ENCODE measurements around the gene FBXO31. TPM values are rescaled to one million over a fixed set of nuclear protein-coding genes. Genes with fewer than 3 reads are reported as not detected.

The FBXO31 gene
- polyA plus RNA-seq, 6 donors from 2014 or later, result 7.5 to 23.9 (median 15.1) TPM

- no peaks in the 10 kb centered on the region for H3K9me3 Mint-ChIP-seq
- no peak for ATAC-seq (ENCODE audit: low read depth in 2 of 2)
- no peaks in the 10 kb centered on the region for H3K4me1 Mint-ChIP-seq
- no peak for DNase-seq
- no peaks in the 10 kb centered on the region for H3K27me3 Mint-ChIP-seq
- no peaks in the 10 kb centered on the region for H3K36me3 Mint-ChIP-seq
- H3K4me3 Mint-ChIP-seq, result no peak overlapping the region
- no peak overlapping the region for H3K27ac Mint-ChIP-seq
Observed at GRCh38 chr16:87418216-87418615, 34.6 kb upstream of the FBXO31 start.

GRCh38 chr16:87417528-87417910, 33.9 kb upstream of the FBXO31 start:
- Mint-ChIP-seq H3K27me3 (no peaks in the 10 kb centered on the region), H3K36me3 (no peaks in the 10 kb centered on the region), H3K4me1 (no peaks in the 10 kb centered on the region), H3K27ac (no peak overlapping the region), H3K9me3 (no peaks in the 10 kb centered on the region), H3K4me3 (no peak overlapping the region)
- ATAC-seq (ENCODE audit: low read depth in 2 of 2) (no peak), DNase-seq (no peak)

GRCh38 chr16:87416826-87417527, 33.4 kb upstream of the FBXO31 start:
- ATAC-seq (ENCODE audit: low read depth in 2 of 2) (no peak), DNase-seq (no peak)
- H3K4me1 Mint-ChIP-seq, result no peaks in the 10 kb centered on the region
- no peak overlapping the region for H3K27ac Mint-ChIP-seq
- no peak overlapping the region for H3K4me3 Mint-ChIP-seq
- no peaks in the 10 kb centered on the region for H3K9me3 Mint-ChIP-seq
- no peaks in the 10 kb centered on the region for H3K27me3 Mint-ChIP-seq
- H3K36me3 Mint-ChIP-seq, result no peaks in the 10 kb centered on the region

GRCh38 chr16:87415441-87415840, 31.9 kb upstream of the FBXO31 start:
- H3K36me3 Mint-ChIP-seq, result no peaks in the 10 kb centered on the region
- ATAC-seq (ENCODE audit: low read depth in 2 of 2), result no peak
- DNase-seq, result no peak
- H3K4me3 Mint-ChIP-seq, result no peak overlapping the region
- H3K9me3 Mint-ChIP-seq, result no peaks in the 10 kb centered on the region
- no peaks in the 10 kb centered on the region for H3K4me1 Mint-ChIP-seq
- H3K27me3 Mint-ChIP-seq, result no peaks in the 10 kb centered on the region
- no peak overlapping the region for H3K27ac Mint-ChIP-seq

GRCh38 chr16:87414251-87414680, 30.7 kb upstream of the FBXO31 start:
- ATAC-seq (ENCODE audit: low read depth in 2 of 2) (no peak), DNase-seq (no peak)
- H3K4me3 Mint-ChIP-seq, result no peak overlapping the region
- H3K27ac Mint-ChIP-seq, result no peak overlapping the region
- no peaks in the 10 kb centered on the region for H3K27me3 Mint-ChIP-seq
- H3K9me3 Mint-ChIP-seq, result no peaks in the 10 kb centered on the region
- no peaks in the 10 kb centered on the region for H3K36me3 Mint-ChIP-seq
- no peaks in the 10 kb centered on the region for H3K4me1 Mint-ChIP-seq

- no peaks in the 10 kb centered on the region for H3K36me3 Mint-ChIP-seq
- no peak overlapping the region for H3K4me3 Mint-ChIP-seq
- H3K27ac Mint-ChIP-seq, result no peak overlapping the region
- H3K4me1 Mint-ChIP-seq, result no peaks in the 10 kb centered on the region
- H3K27me3 Mint-ChIP-seq, result no peaks in the 10 kb centered on the region
- DNase-seq (no peak), ATAC-seq (ENCODE audit: low read depth in 2 of 2) (no peak)
- H3K9me3 Mint-ChIP-seq, result no peaks in the 10 kb centered on the region
Observed at GRCh38 chr16:87412996-87413421, 29.4 kb upstream of the FBXO31 start.

- no peaks in the 10 kb centered on the region for H3K4me1 Mint-ChIP-seq
- no peak for ATAC-seq (ENCODE audit: low read depth in 2 of 2)
- no peaks in the 10 kb centered on the region for H3K27me3 Mint-ChIP-seq
- H3K27ac Mint-ChIP-seq, result no peak overlapping the region
- H3K36me3 Mint-ChIP-seq, result no peaks in the 10 kb centered on the region
- no peak overlapping the region for H3K4me3 Mint-ChIP-seq
- H3K9me3 Mint-ChIP-seq, result no peaks in the 10 kb centered on the region
- DNase-seq, result no peak
Observed at GRCh38 chr16:87412371-87412995, 28.9 kb upstream of the FBXO31 start.

- no peak overlapping the region for H3K27ac Mint-ChIP-seq
- no peak overlapping the region for H3K4me3 Mint-ChIP-seq
- DNase-seq, result no peak
- H3K36me3 Mint-ChIP-seq, result peaks cover 0 to 2% of the 10 kb centered on the region in 2 donors
- H3K4me1 Mint-ChIP-seq, result no peaks in the 10 kb centered on the region
- no peak for ATAC-seq (ENCODE audit: low read depth in 2 of 2)
- H3K9me3 Mint-ChIP-seq, result no peaks in the 10 kb centered on the region
- no peaks in the 10 kb centered on the region for H3K27me3 Mint-ChIP-seq
Observed at GRCh38 chr16:87411375-87412271, 28.0 kb upstream of the FBXO31 start.

- ATAC-seq (ENCODE audit: low read depth in 2 of 2) (no peak), DNase-seq (no peak)
- Mint-ChIP-seq H3K27ac (no peak overlapping the region), H3K36me3 (peaks cover 0 to 3% of the 10 kb centered on the region in 2 donors), H3K4me1 (no peaks in the 10 kb centered on the region), H3K4me3 (no peak overlapping the region), H3K27me3 (no peaks in the 10 kb centered on the region), H3K9me3 (no peaks in the 10 kb centered on the region)
Observed at GRCh38 chr16:87410968-87411367, 27.4 kb upstream of the FBXO31 start.

- ATAC-seq (ENCODE audit: low read depth in 2 of 2), result no peak
- Mint-ChIP-seq H3K4me3 (no peak overlapping the region), H3K4me1 (no peaks in the 10 kb centered on the region), H3K27me3 (no peaks in the 10 kb centered on the region), H3K9me3 (no peaks in the 10 kb centered on the region), H3K27ac (no peak overlapping the region), H3K36me3 (peaks cover 0 to 3% of the 10 kb centered on the region in 2 donors)
- DNase-seq, result no peak
Observed at GRCh38 chr16:87410530-87410929, 27.0 kb upstream of the FBXO31 start.

- H3K27me3 Mint-ChIP-seq, result no peaks in the 10 kb centered on the region
- no peaks in the 10 kb centered on the region for H3K4me1 Mint-ChIP-seq
- H3K9me3 Mint-ChIP-seq, result no peaks in the 10 kb centered on the region
- peaks cover 0 to 3% of the 10 kb centered on the region in 2 donors for H3K36me3 Mint-ChIP-seq
- H3K4me3 Mint-ChIP-seq, result no peak overlapping the region
- DNase-seq, result no peak
- H3K27ac Mint-ChIP-seq, result no peak overlapping the region
- ATAC-seq (ENCODE audit: low read depth in 2 of 2), result no peak
Observed at GRCh38 chr16:87409781-87410180, 26.2 kb upstream of the FBXO31 start.

GRCh38 chr16:87409153-87409552, 25.6 kb upstream of the FBXO31 start:
- no peak for ATAC-seq (ENCODE audit: low read depth in 2 of 2)
- Mint-ChIP-seq H3K27me3 (no peaks in the 10 kb centered on the region), H3K9me3 (no peaks in the 10 kb centered on the region), H3K36me3 (peaks cover 0 to 3% of the 10 kb centered on the region in 2 donors), H3K4me1 (no peaks in the 10 kb centered on the region), H3K27ac (no peak overlapping the region), H3K4me3 (no peak overlapping the region)
- no peak for DNase-seq

- Mint-ChIP-seq H3K4me3 (no peak overlapping the region), H3K9me3 (no peaks in the 10 kb centered on the region), H3K36me3 (peaks cover 5 to 7% of the 10 kb centered on the region in 2 donors), H3K27ac (peak overlapping the region in 1 of 6 donors; percentile 56), H3K4me1 (no peaks in the 10 kb centered on the region), H3K27me3 (no peaks in the 10 kb centered on the region)
- DNase-seq (no peak), ATAC-seq (ENCODE audit: low read depth in 2 of 2) (peak in 1 of 2 donors; percentile 37)
Observed at GRCh38 chr16:87407511-87408112, 24.0 kb upstream of the FBXO31 start.
